ENCODE measurements around the gene ALCAM. TPM values are rescaled to one million over a fixed set of nuclear protein-coding genes. Genes with fewer than 3 reads are reported as not detected.

Gene ALCAM
- total RNA-seq, 3 donors from 2014 or later, result 8.7 to 11.1 (median 10.7) TPM

DNA sequence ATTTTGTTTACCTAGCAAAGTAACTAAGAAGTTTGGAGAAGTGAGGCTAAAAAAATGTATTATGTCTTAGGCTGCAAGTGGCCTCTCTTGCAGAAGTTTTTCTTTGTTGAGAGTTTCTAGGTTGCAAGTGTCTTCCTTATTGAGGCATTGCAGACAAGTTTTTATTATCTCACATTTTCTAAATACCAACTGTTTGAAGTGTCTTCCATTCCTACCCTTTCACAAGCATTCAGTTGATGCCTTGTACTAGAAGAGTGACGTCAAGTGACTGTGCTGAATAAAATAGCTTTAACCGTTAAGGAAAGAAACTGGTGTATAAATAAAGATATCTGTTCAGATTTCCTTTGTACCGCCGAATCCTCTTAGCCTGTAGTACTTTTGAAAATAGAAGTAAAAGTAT lies 123.3 kb downstream of the ALCAM start:
- Mint-ChIP-seq H3K27me3 (ENCODE audit: low read depth) (no peaks in the 10 kb centered on the region), H3K4me3 (no peak overlapping the region), H3K36me3 (ENCODE audit: insufficient read depth) (peaks cover 7% of the 10 kb centered on the region), H3K9me3 (peaks cover 17% of the 10 kb centered on the region), H3K4me1 (ENCODE audit: low read depth) (no peaks in the 10 kb centered on the region)
- DNase-seq, result no peak
- ATAC-seq, result no peak

DNA sequence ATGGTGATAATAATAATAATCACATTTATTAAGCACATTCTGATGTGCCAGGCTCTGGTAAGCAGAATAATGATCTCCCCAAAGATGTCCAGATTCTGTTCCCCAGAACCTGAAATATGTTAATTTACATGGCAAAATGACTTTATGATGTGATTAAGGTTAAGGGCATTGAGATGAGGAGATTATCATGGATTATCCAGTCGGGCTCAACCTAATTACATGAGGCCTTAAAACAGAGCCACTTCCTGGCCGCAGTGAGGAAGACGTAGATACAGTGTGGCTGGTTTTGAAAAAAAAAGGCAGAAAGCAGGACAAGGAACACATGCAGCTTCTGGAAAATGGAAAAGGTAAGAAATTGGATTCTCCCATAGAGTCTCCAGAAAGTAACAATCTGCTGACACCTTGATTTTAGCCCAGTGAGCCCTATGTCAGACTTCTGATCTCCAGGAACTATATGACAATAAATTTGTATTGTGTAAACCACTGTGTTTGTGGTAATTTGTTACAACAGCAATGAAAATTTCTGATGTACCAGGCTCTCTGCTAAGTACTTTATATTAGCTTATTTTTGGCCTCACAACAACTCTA lies 126.7 kb downstream of the ALCAM start:
- Mint-ChIP-seq H3K36me3 (ENCODE audit: insufficient read depth) (peaks cover 4% of the 10 kb centered on the region), H3K4me3 (no peak overlapping the region), H3K9me3 (peaks cover 10% of the 10 kb centered on the region), H3K27me3 (ENCODE audit: low read depth) (no peaks in the 10 kb centered on the region), H3K4me1 (ENCODE audit: low read depth) (no peaks in the 10 kb centered on the region)
- DNase-seq (no peak), ATAC-seq (no peak)

DNA sequence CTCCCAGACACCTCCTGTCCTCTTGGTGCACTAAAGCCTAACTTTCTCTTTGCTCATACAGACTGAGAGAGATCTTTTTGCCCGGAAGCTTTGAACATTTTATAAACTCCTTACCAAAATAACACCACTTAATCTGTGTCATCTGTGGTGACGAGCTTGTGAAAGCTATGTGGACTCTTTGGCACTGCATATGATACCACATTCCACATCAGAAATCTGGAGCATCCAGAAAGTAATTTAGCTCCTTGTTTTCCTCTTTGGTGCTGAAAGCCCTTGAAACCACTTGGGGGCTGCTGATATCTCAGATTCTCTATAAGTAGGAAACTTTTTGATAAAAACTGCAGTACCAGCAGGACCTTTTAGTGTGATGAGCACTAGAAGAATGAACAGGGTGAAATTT lies 128.3 kb downstream of the ALCAM start:
- Mint-ChIP-seq H3K4me1 (ENCODE audit: low read depth) (no peaks in the 10 kb centered on the region), H3K36me3 (ENCODE audit: insufficient read depth) (peaks cover 4% of the 10 kb centered on the region), H3K4me3 (no peak overlapping the region), H3K27me3 (ENCODE audit: low read depth) (no peaks in the 10 kb centered on the region), H3K9me3 (peaks cover 10% of the 10 kb centered on the region)
- no peak for DNase-seq
- no peak for ATAC-seq

DNA sequence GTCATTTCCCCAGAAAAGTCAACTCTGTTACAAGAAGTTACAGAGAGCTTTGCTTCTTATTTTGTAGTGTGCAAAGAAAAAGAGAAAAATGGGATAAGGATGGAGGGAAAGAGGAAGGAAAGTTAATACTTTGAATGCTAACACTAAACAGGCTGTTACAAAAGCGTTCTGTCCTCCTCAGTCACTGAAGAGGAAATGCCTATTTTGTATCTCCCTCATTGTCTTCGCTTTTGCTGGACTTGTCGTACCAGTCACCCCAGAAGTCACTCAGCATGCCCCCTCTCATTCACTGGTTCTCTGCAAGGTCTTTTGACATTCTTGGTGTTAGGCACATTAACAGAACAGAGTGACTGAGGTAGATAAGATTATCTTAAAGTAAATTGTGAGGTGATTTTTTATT lies 129.6 kb downstream of the ALCAM start:
- DNase-seq, result no peak
- no peaks in the 10 kb centered on the region for H3K4me1 Mint-ChIP-seq (ENCODE audit: low read depth)
- ATAC-seq, result no peak
- H3K9me3 Mint-ChIP-seq, result peaks cover 4% of the 10 kb centered on the region
- H3K4me3 Mint-ChIP-seq, result no peak overlapping the region
- H3K27me3 Mint-ChIP-seq (ENCODE audit: low read depth), result no peaks in the 10 kb centered on the region
- peaks cover 2% of the 10 kb centered on the region for H3K36me3 Mint-ChIP-seq (ENCODE audit: insufficient read depth)

DNA sequence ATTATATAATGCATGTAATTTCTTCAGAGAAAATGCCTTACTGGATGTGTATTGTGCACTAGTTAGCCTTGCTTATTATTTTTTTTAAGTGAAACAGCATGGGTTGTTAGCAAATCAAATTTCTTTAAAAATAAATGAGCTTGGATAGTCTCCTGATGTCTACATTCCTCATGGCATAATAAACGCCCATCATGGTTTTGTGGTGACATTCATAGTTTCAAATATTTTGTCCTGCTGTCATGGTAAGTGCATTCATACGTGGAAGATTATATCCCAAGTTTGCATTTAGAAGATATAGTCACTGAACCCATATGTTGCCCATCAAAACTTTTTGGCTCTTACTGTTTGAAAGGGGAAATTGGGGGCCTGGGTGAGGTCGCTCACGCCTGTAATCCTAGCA lies 130.7 kb downstream of the ALCAM start:
- no peaks in the 10 kb centered on the region for H3K4me1 Mint-ChIP-seq (ENCODE audit: low read depth)
- H3K4me3 Mint-ChIP-seq, result no peak overlapping the region
- no peaks in the 10 kb centered on the region for H3K27me3 Mint-ChIP-seq (ENCODE audit: low read depth)
- no peak for ATAC-seq
- H3K9me3 Mint-ChIP-seq, result no peaks in the 10 kb centered on the region
- DNase-seq, result no peak
- H3K36me3 Mint-ChIP-seq (ENCODE audit: insufficient read depth), result no peaks in the 10 kb centered on the region

DNA sequence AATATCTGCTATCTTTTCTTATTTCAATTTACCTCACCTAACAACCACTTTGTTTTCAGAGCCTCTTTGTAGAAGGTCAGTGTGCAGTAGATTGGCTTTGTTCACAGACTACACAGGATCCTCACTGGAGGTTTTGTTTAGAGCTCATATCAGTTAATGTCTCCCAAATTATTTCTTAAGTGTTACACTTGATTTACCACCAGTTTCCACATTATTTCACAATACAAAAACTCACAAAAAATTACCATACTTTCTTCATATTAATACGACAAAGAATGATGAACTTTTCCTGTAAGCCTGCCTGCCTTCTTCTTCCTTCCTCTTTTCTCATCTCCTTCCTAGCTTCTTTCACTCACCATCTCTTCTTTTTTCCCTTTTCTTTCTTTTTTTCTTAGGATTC lies 133.3 kb downstream of the ALCAM start:
- no peaks in the 10 kb centered on the region for H3K27me3 Mint-ChIP-seq (ENCODE audit: low read depth)
- H3K36me3 Mint-ChIP-seq (ENCODE audit: insufficient read depth), result no peaks in the 10 kb centered on the region
- H3K9me3 Mint-ChIP-seq, result no peaks in the 10 kb centered on the region
- DNase-seq, result no peak
- no peak overlapping the region for H3K4me3 Mint-ChIP-seq
- ATAC-seq, result no peak
- no peaks in the 10 kb centered on the region for H3K4me1 Mint-ChIP-seq (ENCODE audit: low read depth)

DNA sequence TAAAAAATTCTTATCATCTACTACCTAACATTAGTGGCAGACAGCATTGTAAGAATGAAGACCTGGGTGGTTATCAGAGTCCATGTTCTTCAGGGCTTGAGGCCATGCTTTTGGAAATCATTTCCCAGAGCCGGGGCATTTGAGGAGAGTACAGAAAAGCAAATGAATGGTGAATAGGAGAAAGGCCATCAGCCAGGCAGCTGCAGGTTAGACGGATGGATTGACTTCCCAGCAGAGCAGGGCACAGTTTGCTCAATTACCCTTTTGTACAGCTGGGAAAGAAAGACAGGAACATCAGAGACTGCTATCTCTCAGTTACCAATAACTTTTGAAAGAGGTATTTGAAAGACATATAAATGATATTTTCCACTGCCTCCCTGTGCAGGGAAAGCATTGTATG lies 135.6 kb downstream of the ALCAM start:
- no peaks in the 10 kb centered on the region for H3K9me3 Mint-ChIP-seq
- H3K36me3 Mint-ChIP-seq (ENCODE audit: insufficient read depth), result no peaks in the 10 kb centered on the region
- DNase-seq (no peak), ATAC-seq (no peak)
- peaks cover under 1% of the 10 kb centered on the region for H3K27me3 Mint-ChIP-seq (ENCODE audit: low read depth)
- H3K4me3 Mint-ChIP-seq, result no peak overlapping the region
- no peaks in the 10 kb centered on the region for H3K4me1 Mint-ChIP-seq (ENCODE audit: low read depth)

DNA sequence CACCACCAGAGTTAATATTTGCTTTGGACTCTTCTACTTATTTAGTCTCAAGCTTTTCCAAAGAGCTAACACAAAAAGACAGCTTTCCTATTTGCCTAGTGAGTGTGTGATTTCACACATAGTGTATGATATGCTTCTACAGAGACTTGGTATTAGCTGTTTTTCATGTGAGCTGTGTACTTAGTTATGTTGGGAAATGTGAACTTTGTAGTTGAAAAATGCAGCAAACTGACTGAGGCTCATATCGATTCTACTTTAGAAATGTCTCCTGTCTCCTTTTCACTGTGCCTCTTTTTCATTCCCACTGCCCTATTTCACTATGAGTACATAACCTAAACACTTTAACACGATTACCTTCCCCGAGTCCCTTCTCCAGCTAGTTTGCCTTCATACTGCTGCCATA lies 136.5 kb downstream of the ALCAM start:
- Mint-ChIP-seq H3K36me3 (ENCODE audit: insufficient read depth) (no peaks in the 10 kb centered on the region), H3K27me3 (ENCODE audit: low read depth) (peaks cover 3% of the 10 kb centered on the region), H3K4me1 (ENCODE audit: low read depth) (no peaks in the 10 kb centered on the region), H3K9me3 (no peaks in the 10 kb centered on the region), H3K4me3 (no peak overlapping the region)
- DNase-seq (no peak), ATAC-seq (no peak)

DNA sequence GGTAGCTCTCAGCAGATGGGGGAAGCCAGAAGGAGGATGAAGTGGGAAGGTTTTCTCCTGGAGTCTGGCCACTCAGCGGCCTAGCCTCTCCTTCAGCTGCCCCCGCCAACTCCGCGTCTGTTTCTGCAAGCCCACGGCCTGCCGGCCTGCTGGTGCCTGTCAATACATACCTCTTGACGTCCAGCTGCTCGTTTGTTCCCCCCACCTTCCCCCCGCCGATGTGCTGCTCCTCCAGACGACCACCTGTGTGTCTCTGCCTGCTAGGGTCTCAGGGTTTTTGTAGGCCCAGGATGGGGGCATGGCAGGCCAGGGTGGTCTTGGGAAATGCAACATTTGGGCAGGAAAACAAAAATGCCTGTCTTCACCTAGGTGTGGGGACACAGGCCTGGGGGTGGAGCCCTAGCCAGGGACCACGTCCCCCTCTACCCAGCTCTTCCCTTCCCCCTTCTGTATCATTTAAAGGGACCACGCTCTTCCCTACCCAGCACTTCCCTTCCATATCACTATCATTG lies 137.8 kb downstream of the ALCAM start:
- Mint-ChIP-seq H3K36me3 (ENCODE audit: insufficient read depth) (no peaks in the 10 kb centered on the region), H3K9me3 (no peaks in the 10 kb centered on the region), H3K27me3 (ENCODE audit: low read depth) (peaks cover 3% of the 10 kb centered on the region), H3K4me1 (ENCODE audit: low read depth) (no peaks in the 10 kb centered on the region), H3K4me3 (no peak overlapping the region)
- DNase-seq (no peak), ATAC-seq (no peak)

DNA sequence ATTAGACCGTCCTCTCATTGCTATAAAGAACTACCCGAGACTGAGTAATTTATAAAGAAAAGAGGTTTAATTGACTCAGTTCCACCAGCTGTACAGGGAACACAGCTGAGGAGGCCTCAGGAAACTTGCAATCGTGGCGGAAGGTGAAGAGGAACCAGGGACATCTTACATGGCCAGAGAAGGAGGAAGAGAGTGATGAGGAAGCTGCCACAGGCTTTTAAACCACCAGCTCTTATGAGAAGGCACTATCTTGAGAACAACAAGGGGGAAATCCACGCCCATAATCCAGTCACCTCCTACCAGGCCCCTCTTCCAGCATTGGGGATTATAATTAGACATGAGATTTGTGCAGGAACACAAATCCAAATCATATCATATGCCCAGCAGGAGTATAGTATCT lies 138.5 kb downstream of the ALCAM start:
- Mint-ChIP-seq H3K9me3 (no peaks in the 10 kb centered on the region), H3K36me3 (ENCODE audit: insufficient read depth) (no peaks in the 10 kb centered on the region), H3K27me3 (ENCODE audit: low read depth) (peaks cover 3% of the 10 kb centered on the region), H3K4me3 (no peak overlapping the region), H3K4me1 (ENCODE audit: low read depth) (no peaks in the 10 kb centered on the region)
- DNase-seq, result no peak
- ATAC-seq, result no peak

DNA sequence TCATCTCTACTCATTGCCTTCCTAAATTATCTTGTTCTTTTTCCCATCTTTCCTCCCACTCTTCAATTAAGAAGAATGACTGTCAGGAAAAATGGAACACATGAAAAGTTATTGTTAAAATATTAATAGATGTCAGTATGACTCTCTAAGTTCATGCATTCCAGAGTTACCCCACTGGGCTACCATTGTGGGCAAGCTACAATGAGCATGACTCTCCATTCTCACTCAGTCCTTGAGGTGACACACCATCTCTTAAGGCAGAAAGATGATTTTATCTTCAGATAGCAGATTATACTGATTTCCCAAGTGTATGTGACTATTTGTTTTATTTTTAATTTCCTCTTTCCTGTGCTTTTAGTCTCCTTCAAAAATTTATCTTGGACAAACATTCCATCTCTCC lies 144.3 kb downstream of the ALCAM start:
- Mint-ChIP-seq H3K4me3 (no peak overlapping the region), H3K4me1 (ENCODE audit: low read depth) (no peaks in the 10 kb centered on the region), H3K36me3 (ENCODE audit: insufficient read depth) (no peaks in the 10 kb centered on the region), H3K9me3 (no peaks in the 10 kb centered on the region), H3K27me3 (ENCODE audit: low read depth) (peaks cover 3% of the 10 kb centered on the region)
- ATAC-seq (no peak), DNase-seq (no peak)

DNA sequence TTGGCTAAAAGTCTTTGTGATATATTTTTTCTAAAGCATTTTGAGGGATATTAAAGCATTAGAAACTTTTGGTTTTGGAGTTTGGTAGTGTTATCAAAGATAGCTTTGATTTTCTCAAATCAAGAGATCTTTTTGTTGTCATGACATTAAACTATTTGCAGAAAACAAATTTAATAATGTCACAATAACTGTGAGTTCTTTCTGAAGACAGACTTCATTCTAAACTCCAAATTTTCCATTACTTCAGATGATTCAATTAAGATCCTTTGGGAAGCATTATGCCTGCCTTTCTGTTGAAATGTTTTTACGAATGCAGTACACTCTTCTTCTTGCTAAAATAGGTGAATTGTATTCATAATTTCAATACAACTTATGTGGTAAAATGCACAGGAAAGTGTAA lies 145.4 kb downstream of the ALCAM start:
- ATAC-seq (no peak), DNase-seq (no peak)
- Mint-ChIP-seq H3K36me3 (ENCODE audit: insufficient read depth) (no peaks in the 10 kb centered on the region), H3K9me3 (no peaks in the 10 kb centered on the region), H3K27me3 (ENCODE audit: low read depth) (peaks cover 3% of the 10 kb centered on the region), H3K4me3 (no peak overlapping the region), H3K4me1 (ENCODE audit: low read depth) (no peaks in the 10 kb centered on the region)

DNA sequence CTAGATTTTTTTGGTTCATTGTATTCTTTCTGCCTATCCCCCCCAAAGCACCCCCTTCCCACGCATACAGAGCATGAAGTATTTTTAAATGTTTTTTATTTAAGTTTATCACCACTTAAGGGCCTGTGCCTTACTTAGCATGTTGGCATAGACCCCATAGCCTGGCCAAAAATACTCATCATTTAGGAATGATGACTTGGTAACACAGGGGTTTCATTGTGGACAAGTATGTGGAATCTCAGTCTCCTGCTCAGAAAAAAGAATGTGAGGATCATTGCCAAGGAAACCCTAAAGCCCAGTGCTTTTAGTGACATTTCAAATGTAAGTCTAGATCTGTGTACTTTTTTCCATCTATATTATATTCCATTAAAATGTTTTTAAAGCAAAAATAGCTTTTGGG lies 146.3 kb downstream of the ALCAM start:
- no peaks in the 10 kb centered on the region for H3K36me3 Mint-ChIP-seq (ENCODE audit: insufficient read depth)
- H3K4me3 Mint-ChIP-seq, result no peak overlapping the region
- no peaks in the 10 kb centered on the region for H3K4me1 Mint-ChIP-seq (ENCODE audit: low read depth)
- H3K27me3 Mint-ChIP-seq (ENCODE audit: low read depth), result no peaks in the 10 kb centered on the region
- ATAC-seq (no peak), DNase-seq (no peak)
- no peaks in the 10 kb centered on the region for H3K9me3 Mint-ChIP-seq

DNA sequence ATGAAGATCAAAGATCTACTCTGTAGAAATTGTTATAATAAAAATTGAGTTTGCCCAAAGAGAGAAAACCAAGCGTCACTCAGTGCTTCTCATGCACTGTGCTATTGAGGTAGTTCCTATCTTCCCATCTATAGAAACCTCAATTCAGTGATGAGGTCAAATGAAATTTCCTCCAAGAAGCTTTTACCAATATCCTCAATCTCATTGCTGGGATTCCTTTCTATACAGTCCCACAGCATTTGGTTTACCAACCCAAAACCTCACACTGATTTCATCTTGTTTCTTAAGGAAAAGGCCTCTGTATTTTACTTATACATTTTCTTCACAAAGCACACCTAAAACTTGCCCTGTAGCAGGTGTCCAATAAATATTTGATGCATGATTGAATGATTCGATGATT lies 147.2 kb downstream of the ALCAM start:
- H3K9me3 Mint-ChIP-seq, result no peaks in the 10 kb centered on the region
- H3K4me3 Mint-ChIP-seq, result no peak overlapping the region
- H3K4me1 Mint-ChIP-seq (ENCODE audit: low read depth), result peaks cover 3% of the 10 kb centered on the region
- no peak for DNase-seq
- H3K36me3 Mint-ChIP-seq (ENCODE audit: insufficient read depth), result no peaks in the 10 kb centered on the region
- no peaks in the 10 kb centered on the region for H3K27me3 Mint-ChIP-seq (ENCODE audit: low read depth)
- ATAC-seq, result no peak

DNA sequence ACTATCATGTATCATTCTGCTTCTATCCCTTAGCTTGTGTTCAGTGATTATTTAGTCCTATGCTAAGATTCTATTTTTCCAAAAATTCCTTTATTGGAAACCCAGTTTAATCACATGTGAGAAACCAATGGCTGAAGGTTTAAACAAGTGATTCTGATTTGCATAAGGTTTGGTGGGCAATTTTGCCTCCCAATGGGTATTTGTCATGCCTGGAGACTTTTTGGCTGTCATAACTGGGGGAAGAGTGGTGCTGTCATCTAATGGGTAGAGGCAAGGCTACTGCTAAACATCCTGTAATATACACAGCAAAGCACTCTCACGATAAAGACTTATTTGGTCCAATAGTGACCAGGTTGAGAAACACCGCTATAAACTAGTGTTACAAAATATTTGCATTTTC lies 148.7 kb downstream of the ALCAM start:
- no peaks in the 10 kb centered on the region for H3K27me3 Mint-ChIP-seq (ENCODE audit: low read depth)
- no peak overlapping the region for H3K4me3 Mint-ChIP-seq
- H3K4me1 Mint-ChIP-seq (ENCODE audit: low read depth), result peaks cover 3% of the 10 kb centered on the region
- no peaks in the 10 kb centered on the region for H3K36me3 Mint-ChIP-seq (ENCODE audit: insufficient read depth)
- no peaks in the 10 kb centered on the region for H3K9me3 Mint-ChIP-seq
- DNase-seq, result no peak
- no peak for ATAC-seq

DNA sequence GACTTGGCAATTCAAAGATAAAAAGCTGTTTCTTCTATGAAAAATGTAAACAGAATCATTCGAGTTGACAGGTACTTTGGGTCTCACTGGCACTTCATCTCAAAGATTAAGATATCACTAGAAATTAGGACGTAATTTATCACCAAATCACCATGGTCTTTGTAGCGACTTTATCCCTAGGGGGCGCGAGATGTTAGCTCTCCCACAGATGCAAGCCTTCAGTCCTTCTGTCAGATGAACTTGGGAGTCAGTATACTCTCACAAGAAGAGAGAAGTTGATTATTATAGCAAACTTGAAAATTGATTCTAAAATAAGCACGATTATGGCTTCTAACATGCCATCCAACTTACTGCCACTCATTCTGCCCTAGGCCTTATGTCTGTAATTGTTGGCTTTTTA lies 150.3 kb downstream of the ALCAM start:
- ATAC-seq, result no peak
- H3K36me3 Mint-ChIP-seq (ENCODE audit: insufficient read depth), result no peaks in the 10 kb centered on the region
- peaks cover 3% of the 10 kb centered on the region for H3K4me1 Mint-ChIP-seq (ENCODE audit: low read depth)
- DNase-seq, result no peak
- H3K27me3 Mint-ChIP-seq (ENCODE audit: low read depth), result no peaks in the 10 kb centered on the region
- no peaks in the 10 kb centered on the region for H3K9me3 Mint-ChIP-seq
- no peak overlapping the region for H3K4me3 Mint-ChIP-seq

All from activated T-cell treated with anti-CD3 and anti-CD28 coated beads, Interleukin-2, amount 50 U/mL, for 4 hours (primary cell).